22Rv1 (cell line): ENCODE data around the gene SPANXN2.

Experiments used
- ZFX ChIP-seq: fragments of 450-650 bp; IDR thresholded peaks from 2 replicates; pipeline ENCODE4 v1.6.1; 2017; ENCODE audit warnings: antibody characterized with exemption, borderline replicate concordance
- TF ChIP-seq, protein P1 (sequence below): fragments of 450-650 bp; IDR thresholded peaks from 2 replicates; pipeline ENCODE4 v1.5.1; 2017; ENCODE audit warnings: mild to moderate bottlenecking

DNA sequence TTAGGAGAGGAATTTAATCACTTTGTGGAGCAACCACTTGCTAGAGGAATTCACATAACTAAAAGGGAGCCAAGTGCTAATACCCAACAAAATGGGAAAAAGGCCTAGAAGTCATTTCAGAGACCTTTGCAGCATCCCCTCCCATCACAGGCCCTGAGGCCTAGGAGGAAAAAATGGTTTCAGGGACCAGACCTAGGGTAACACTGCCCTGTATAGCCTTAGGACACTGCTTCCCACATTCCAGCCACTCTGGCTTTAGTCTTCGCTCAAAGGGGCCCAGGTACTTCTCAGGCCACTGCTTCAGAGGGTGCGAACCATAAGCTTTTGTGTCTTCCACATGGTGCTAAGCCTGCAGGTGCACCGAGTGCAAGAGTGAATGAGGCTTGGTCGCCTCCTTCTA, 19.1 kb downstream of the SPANXN2 start:
- TF ChIP-seq, protein P1, sequence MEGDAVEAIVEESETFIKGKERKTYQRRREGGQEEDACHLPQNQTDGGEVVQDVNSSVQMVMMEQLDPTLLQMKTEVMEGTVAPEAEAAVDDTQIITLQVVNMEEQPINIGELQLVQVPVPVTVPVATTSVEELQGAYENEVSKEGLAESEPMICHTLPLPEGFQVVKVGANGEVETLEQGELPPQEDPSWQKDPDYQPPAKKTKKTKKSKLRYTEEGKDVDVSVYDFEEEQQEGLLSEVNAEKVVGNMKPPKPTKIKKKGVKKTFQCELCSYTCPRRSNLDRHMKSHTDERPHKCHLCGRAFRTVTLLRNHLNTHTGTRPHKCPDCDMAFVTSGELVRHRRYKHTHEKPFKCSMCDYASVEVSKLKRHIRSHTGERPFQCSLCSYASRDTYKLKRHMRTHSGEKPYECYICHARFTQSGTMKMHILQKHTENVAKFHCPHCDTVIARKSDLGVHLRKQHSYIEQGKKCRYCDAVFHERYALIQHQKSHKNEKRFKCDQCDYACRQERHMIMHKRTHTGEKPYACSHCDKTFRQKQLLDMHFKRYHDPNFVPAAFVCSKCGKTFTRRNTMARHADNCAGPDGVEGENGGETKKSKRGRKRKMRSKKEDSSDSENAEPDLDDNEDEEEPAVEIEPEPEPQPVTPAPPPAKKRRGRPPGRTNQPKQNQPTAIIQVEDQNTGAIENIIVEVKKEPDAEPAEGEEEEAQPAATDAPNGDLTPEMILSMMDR = no peak
- no peak for TF ChIP-seq ZFX
